Lower leg skin (tissue), 4 donors: Measurements from ENCODE around the gene MPHOSPH6. TPM values are rescaled to one million over a fixed set of nuclear protein-coding genes. Genes with fewer than 3 reads are reported as not detected.

Experiments
- DNase-seq, 2 donors: peaks; one replicate each; pipeline ENCODE4 v3.0.0-alpha.2; 2019; ENCODE audit warnings: low spot score in 2 of 2
- H3K4me3 ChIP-seq: fragments of 200-600 bp; sonication (generic); 2 replicates; pipeline ENCODE4 v1.5.1; 2017; ENCODE audit warnings: mild to moderate bottlenecking, low read depth; ENCODE audit not compliant: poor library complexity, severe bottlenecking
- CTCF ChIP-seq, 3 donors: fragments of 450-650 bp; IDR thresholded peaks; one replicate each; pipeline ENCODE4 v1.5.1; 2016; ENCODE audit warnings: antibody characterized with exemption in 3 of 3, mild to moderate bottlenecking in 3 of 3, moderate library complexity in 2 of 3
- POLR2A ChIP-seq, 2 donors: fragments of 450-650 bp; IDR thresholded peaks; one replicate each; pipeline ENCODE4 v1.6.1; 2016 to 2017; ENCODE audit warnings: antibody characterized with exemption in 2 of 2, mild to moderate bottlenecking in 1 of 2, moderate library complexity in 1 of 2
- WGBS, 2 donors: methylation state at CpG; one replicate each; pipeline ENCODE4 v1.1.5; 2018; 5-methylcytosine and 5-hydroxymethylcytosine counted together
- intact Hi-C: fragments of 100-400 bp; cut with DNase I; formaldehyde crosslinking; loops from one replicate; pipeline ENCODE4 v1.15.0; 2023; ENCODE audit warnings: low total_unique reads
- total RNA-seq, 4 donors: library from RNA; depleted of rRNA; stranded (reverse); fragments of >200 nt; gene quantifications; one replicate each; pipeline ENCODE4 v1.1.0, GENCODE V29; 2016

Gene MPHOSPH6
- total RNA-seq, 4 donors from 2014 or later, result 23.5 to 31.1 (median 28.2) TPM

- DNase-seq, result no peak
- intact Hi-C loops, result no loop called here
- H3K4me3 ChIP-seq, result no peak overlapping the region
- 68 to 77% methylated on average over 1 of the region's 1 CpG for WGBS, 2 donors
- no peak for TF ChIP-seq CTCF (IDR thresholded peaks at IDR 0.05)
- no peak for TF ChIP-seq POLR2A (IDR thresholded peaks at IDR 0.05)
Measured at GRCh38 chr16:82199209-82199608, 29.2 kb upstream of the MPHOSPH6 start.

- DNase-seq, result peak in 1 of 2 donors; percentile 24
- TF ChIP-seq POLR2A (IDR thresholded peaks at IDR 0.05) (no peak), CTCF (IDR thresholded peaks at IDR 0.05) (no peak)
- H3K4me3 ChIP-seq, result no peak overlapping the region
- WGBS, 2 donors, result 30 to 47% methylated on average over 7 of the region's 7 CpGs
- intact Hi-C loops, result no loop called here
Measured at GRCh38 chr16:82197540-82198240, 27.7 kb upstream of the MPHOSPH6 start.

DNA sequence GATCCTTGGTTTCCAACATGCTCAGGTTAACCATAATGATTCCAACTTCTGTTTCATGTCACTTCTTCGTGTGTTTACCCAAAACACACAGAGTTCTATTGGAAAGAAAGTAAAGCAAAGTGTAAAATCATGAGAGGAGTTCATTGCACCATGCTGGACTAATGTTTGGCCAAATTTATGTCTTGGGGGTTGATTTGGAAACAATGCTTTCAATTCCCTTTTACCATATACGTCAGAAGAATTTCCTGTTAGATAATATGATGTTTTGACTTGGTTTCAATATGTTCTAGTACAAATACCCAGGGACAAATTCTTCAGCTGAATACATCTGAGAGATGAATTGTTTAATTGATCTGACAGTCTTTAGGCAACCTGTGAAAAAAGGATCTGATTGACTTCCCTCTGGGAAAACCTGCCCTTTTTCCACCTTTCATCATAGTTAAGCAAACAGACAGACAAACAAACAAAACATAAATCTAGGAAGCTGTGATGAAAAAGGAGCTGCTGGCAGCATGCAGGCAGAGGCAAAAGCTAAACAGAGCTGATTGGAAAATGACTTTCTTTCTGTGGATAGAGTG is 26.0 kb upstream of the MPHOSPH6 start:
- H3K4me3 ChIP-seq, result no peak overlapping the region
- TF ChIP-seq POLR2A (IDR thresholded peaks at IDR 0.05) (no peak), CTCF (IDR thresholded peaks at IDR 0.05) (no peak)
- WGBS, 2 donors, result 58 to 60% methylated on average over 2 of the region's 2 CpGs
- intact Hi-C loops, result no loop called here
- no peak for DNase-seq

DNA sequence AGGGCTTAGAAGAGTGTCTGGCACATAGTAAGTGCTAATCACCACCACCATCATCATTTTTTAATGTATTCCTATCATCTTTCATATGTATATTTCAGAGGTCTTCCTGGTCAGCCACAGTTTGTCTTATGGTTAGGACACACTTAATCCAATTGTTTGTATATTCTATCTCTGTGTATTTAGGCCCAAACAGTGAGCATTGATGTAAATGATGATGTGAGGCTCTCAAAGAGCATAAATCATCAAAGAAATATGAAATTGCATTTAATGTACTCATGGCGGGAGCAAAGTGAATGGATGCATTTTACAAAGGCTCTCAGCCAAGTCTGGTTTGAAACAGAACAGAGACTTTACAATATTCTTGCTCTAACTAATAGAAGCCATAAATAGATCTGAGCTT is 24.1 kb upstream of the MPHOSPH6 start:
- TF ChIP-seq POLR2A (IDR thresholded peaks at IDR 0.05) (no peak), CTCF (IDR thresholded peaks at IDR 0.05) (no peak)
- 80 to 82% methylated on average over 1 of the region's 1 CpG for WGBS, 2 donors
- no peak overlapping the region for H3K4me3 ChIP-seq
- intact Hi-C loops, result no loop called here
- DNase-seq, result no peak

DNA sequence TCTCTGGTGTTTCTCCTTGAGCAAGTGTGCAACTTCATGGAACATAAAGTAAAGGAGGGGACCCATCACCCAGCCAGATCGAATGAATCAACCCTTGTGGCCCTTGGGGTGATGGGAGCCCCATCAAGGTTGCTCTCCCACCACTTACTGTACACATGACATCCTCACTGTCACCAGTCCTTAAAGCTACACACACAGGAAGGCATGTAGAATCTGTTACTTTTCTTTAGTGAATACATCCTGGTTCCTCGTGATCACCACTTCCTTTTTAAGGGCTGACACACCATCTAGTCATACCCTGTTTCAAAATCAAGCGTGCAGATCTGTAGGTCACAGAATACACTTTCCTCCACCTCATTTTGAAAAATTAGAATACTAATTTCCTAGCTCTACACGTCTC is 22.6 kb upstream of the MPHOSPH6 start:
- no peak for DNase-seq
- intact Hi-C loops, result no loop called here
- 59 to 63% methylated on average over 4 of the region's 4 CpGs for WGBS, 2 donors
- TF ChIP-seq POLR2A (IDR thresholded peaks at IDR 0.05) (no peak), CTCF (IDR thresholded peaks at IDR 0.05) (no peak)
- H3K4me3 ChIP-seq, result no peak overlapping the region
